ELF-1 (cell line): Measurements from ENCODE around the gene ABRACL.

Experiments used
- DNase-seq: peaks from one replicate; pipeline ENCODE4 v3.0.0-alpha.2; 2016; ENCODE audit warnings: low read depth, low spot score

Gene ABRACL

GRCh38 chr6:139054001-139054400, 25.5 kb downstream of the ABRACL start:
- no peak for DNase-seq

GRCh38 chr6:139055709-139056108, 27.2 kb downstream of the ABRACL start:
- no peak for DNase-seq

GRCh38 chr6:139058029-139058428, 29.5 kb downstream of the ABRACL start:
- no peak for DNase-seq

- DNase-seq, result no peak
Observed at GRCh38 chr6:139060332-139060731, 31.8 kb downstream of the ABRACL start.

DNA sequence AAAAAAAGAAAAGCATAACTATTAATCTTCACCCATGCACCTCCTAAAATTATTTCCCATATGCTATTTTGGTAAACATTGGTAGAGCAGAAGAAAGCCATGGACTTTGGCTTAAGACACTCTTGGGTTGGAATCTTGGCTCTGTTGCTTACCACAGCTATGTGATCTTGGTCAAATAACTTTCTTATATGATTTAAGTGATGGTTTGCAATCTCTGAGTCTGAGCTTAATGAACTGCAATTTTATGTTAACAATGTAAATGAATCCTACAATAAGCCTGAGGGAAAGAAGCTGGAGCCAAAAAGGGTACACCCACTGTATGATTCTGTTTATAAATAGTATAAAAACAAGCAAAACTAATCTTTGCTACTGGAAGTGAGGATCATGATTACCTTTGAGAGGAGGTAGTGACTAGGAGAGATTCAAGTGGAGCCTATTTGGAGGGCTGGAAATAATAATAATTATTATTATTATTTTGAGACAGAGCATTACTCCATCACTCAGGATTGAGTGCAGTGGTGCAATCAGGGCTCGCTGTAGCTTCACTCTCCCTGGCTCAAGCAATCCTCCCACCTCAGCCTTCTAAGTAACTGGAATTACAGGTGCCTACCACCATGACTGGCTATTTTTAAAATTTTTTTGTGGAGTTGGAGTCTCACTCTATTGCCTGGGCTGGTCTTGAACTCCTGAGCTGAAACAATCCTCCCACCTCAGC, 34.5 kb downstream of the ABRACL start:
- DNase-seq, result no peak

DNA sequence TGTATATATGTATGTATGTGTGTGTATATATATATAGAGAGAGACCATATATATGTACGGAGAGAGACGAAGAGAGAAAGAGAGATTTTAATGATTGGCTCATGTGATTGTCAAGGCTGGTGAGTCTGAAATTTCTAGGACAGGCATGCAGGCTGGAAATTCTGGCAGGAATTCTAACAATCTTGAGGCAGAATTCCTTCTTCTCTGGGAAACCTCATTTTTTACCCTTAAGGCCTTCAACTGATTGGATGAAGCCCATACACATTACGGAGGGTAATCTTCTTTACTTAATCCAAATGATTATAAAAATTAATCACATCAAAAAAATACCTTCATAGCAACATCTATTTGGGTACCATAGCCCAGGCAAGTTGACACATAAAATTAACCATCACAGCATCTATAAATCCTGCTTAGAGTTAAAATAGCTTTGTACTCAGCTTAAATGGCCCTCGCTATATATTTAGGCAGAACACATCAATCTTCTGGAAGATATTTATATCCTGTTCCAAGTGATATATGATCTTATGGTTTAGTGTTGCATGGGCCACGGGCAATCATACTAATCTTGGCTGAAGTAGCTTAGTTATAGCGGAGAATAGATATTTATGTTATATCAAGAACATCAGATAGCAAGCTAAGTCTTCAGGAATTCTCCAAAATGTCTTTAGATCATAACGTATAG, 36.6 kb downstream of the ABRACL start:
- DNase-seq, result no peak

DNA sequence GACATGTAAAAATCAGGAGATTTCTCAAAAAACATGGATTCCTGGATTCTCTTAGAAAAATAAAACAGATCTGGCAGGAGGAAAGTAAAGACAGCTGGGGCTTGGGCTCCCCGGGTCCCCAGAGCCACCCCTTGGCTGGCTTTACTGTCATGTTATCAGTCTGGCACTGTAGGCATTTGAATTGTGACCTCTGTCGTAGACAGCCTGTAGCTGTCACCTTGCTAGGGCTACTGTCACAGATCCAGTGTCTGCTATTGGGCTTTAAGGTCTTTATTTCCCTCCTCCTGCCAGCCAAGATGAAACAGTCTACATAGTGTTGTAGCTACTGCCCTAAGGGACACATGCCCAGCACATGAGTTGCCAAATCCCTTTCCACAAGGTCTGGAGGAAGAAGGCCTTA, 37.5 kb downstream of the ABRACL start:
- DNase-seq, result no peak

GRCh38 chr6:139068846-139069245, 40.3 kb downstream of the ABRACL start:
- no peak for DNase-seq

DNA sequence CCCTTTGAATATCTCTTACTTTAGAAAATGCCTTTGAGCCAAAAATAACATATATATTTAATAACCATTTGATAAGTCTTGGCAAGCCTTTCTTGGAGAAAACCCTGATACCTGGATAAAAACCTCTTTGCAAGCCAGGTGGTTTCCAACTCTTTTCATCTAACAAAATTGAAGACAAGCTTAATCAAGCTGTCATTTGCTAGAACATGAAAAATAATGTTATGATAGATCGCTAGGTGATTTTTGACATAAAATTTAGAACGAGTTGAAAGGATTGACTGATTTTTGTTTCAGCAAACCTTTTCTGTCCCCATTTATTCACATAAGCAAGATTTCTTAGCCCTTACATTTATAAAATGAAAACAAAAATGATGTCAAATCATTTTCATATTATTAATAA, 44.6 kb downstream of the ABRACL start:
- no peak for DNase-seq

DNA sequence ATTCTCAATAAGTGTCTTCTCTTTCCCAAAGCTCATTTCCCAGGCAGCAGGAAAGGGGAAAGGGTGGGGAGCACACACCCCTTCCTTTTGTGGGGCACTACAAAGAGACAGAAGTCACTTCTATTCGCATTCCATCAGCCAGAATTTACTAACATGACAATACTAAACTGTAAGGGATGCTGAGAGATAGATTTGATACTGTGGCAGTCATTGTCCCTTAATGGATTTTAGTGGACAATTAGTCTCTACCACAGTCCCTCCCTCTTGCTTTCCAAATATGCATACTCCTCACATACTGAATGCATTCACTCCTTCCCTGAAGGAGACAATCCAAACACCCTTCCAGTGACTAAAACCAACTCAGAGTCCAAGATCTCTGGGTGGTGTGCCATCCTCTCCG, 50.5 kb downstream of the ABRACL start:
- DNase-seq, result no peak

GRCh38 chr6:139080255-139080920, 51.8 kb downstream of the ABRACL start:
- DNase-seq, result no peak

DNA sequence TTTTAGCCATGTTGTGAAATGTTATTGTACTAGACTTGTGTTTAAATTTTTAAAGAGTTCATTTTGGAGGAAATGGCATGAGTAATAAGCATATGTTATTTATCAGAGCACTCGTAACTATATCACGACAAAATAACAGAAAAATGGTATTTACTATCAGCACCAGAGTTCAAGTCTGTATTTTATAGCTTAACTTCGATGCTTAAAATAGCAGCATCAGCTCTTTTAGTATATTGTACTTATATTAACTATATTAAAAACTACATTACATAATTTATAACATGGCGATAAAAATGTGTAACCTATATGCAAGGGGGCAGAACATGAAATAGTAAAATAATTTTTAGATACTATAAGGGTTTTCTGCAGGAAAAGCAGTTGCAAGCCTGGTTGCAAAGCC, 52.9 kb downstream of the ABRACL start:
- DNase-seq, result no peak

GRCh38 chr6:139082370-139082769, 53.8 kb downstream of the ABRACL start:
- DNase-seq, result no peak

GRCh38 chr6:139091826-139092225, 63.3 kb downstream of the ABRACL start:
- DNase-seq, result no peak
